Measurements from ENCODE around the gene POM121.
"Not testable (repeated sequence)": the region's sequence is repeated elsewhere in the genome, so short reads cannot be mapped to it uniquely, and the experiment has no call there.

DNA sequence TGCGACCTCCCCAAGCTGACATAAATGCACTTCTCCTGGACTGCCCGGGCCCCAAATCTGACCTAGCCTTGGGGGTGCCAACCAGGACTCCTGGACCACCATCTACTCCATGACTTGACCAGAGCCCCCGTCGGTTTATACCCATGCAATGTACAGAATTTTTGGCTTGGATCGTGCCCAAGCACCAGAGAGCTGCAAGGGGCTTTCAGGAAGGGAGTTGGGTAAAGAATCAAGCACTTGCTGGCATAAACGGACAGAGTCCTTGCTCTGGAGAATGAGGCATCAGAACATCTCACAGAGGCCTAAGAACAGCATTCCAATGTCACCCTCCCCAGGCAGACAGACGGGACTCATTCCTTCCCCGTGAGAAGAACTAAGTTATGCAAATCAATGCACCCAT is 38.2 kb downstream of the POM121 start:
- not testable (repeated sequence) for TF ChIP-seq POLR2A (IDR thresholded peaks at IDR 0.05; ENCODE audit: control extremely low read depth in 1 of 2, low read depth in 2 of 2, low read length in 2 of 2); POLR2AphosphoS5 (IDR thresholded peaks at IDR 0.05; ENCODE audit: low read depth, low read length)

Measured in H1 (cell line).